OCI-M2 (cell line): Measurements from ENCODE around the gene LNX1.

Experiments used
- DNase-seq: peaks from one replicate; lab custom pipeline; 2025; ENCODE audit not compliant: unreplicated experiment; lab: John Stamatoyannopoulos, UW

The LNX1 gene

GRCh38 chr4:53536328-53536727 lies 55.0 kb downstream of the LNX1 start:
- no peak for DNase-seq

GRCh38 chr4:53535567-53535966 lies 55.7 kb downstream of the LNX1 start:
- DNase-seq: no peak

GRCh38 chr4:53534684-53535083 lies 56.6 kb downstream of the LNX1 start:
- DNase-seq: no peak

GRCh38 chr4:53532521-53532920 lies 58.8 kb downstream of the LNX1 start:
- no peak for DNase-seq

- DNase-seq: no peak
Measured at GRCh38 chr4:53531585-53532224, 59.6 kb downstream of the LNX1 start.

GRCh38 chr4:53529025-53529424 lies 62.3 kb downstream of the LNX1 start:
- DNase-seq: no peak

- DNase-seq: no peak
Measured at GRCh38 chr4:53527930-53528329, 63.4 kb downstream of the LNX1 start.

- no peak for DNase-seq
Measured at GRCh38 chr4:53527326-53527725, 64.0 kb downstream of the LNX1 start.

- no peak for DNase-seq
Measured at GRCh38 chr4:53522334-53522733, 69.0 kb downstream of the LNX1 start.

- DNase-seq: no peak
Measured at GRCh38 chr4:53520116-53520515, 71.2 kb downstream of the LNX1 start.

- no peak for DNase-seq
Measured at GRCh38 chr4:53518807-53519206, 72.5 kb downstream of the LNX1 start.

GRCh38 chr4:53515076-53515475 lies 76.2 kb downstream of the LNX1 start:
- DNase-seq: no peak

- no peak for DNase-seq
Measured at GRCh38 chr4:53514509-53514908, 76.8 kb downstream of the LNX1 start.

GRCh38 chr4:53512608-53513007 lies 78.7 kb downstream of the LNX1 start:
- DNase-seq: no peak

- no peak for DNase-seq
Measured at GRCh38 chr4:53511014-53511413, 80.3 kb downstream of the LNX1 start.

- DNase-seq: no peak
Measured at GRCh38 chr4:53510321-53510720, 81.0 kb downstream of the LNX1 start.

GRCh38 chr4:53508446-53508845 lies 82.8 kb downstream of the LNX1 start:
- no peak for DNase-seq

GRCh38 chr4:53507671-53508286 lies 83.5 kb downstream of the LNX1 start:
- no peak for DNase-seq

GRCh38 chr4:53507058-53507457 lies 84.2 kb downstream of the LNX1 start:
- DNase-seq: no peak

- no peak for DNase-seq
Measured at GRCh38 chr4:53505947-53506346, 85.3 kb downstream of the LNX1 start.

GRCh38 chr4:53502094-53502493 lies 89.2 kb downstream of the LNX1 start:
- DNase-seq: no peak

GRCh38 chr4:53501561-53501960 lies 89.7 kb downstream of the LNX1 start:
- no peak for DNase-seq

- no peak for DNase-seq
Measured at GRCh38 chr4:53500546-53500945, 90.7 kb downstream of the LNX1 start.
